HCT116 (cell line): ENCODE measurements around the gene INMT. TPM values are rescaled to one million over a fixed set of nuclear protein-coding genes. Genes with fewer than 3 reads are reported as not detected.

Source experiments
- ATAC-seq: fragments of 200-7000 bp; cut with Tn5 transposase; 2 replicates; pipeline ENCODE4 v1.9.1; 2020; ENCODE audit warnings: mild to moderate bottlenecking, moderate library complexity
- BruUV-seq: library from RNA; stranded (reverse); fragments of 400-500 nt; replicated peaks from 2 replicates; lab custom pipeline; 2021; lab: Mats Ljungman, UMichigan
- CTCF ChIA-PET: fragments of 300-600 bp; sonication (Branson Sonifier 250); formaldehyde crosslinking; loops from one replicate; lab custom pipeline; 2021; ENCODE audit warnings: antibody characterized with exemption; lab: Charles Lee
- POLR2A ChIA-PET: fragments of 300-600, 350-600 bp; sonication (Branson Sonifier 250); formaldehyde crosslinking; loops from one replicate; lab custom pipeline; 2021; ENCODE audit warnings: antibody characterized with exemption; lab: Charles Lee
- RAD21 ChIA-PET, 2 experiments: fragments of 300-600 bp; sonication (Branson Sonifier 250); formaldehyde crosslinking; loops; one replicate each; lab custom pipeline; 2023; ENCODE audit warnings: low total read pairs in 2 of 2; ENCODE audit not compliant: uncharacterized antibody in 2 of 2, unreplicated experiment in 2 of 2, low non-redundant PET in 1 of 2; lab: Charles Lee
- DNase-seq: peaks from one replicate; pipeline ENCODE4 v3.0.0-alpha.2; 2010; ENCODE audit warnings: low read depth, low spot score
- H2AFZ ChIP-seq: fragments of 200-600 bp; shearing (Covaris generic), sonication (generic); 2 replicates; pipeline ENCODE4 v1.6.1; 2017; ENCODE audit warnings: low read depth, mixed run types, mixed read lengths, antibody characterized with exemption, low read length; ENCODE audit not compliant: poor library complexity, severe bottlenecking
- H3K27ac ChIP-seq: 2 replicates; pipeline ENCODE4 v1.5.1; 2012; ENCODE audit warnings: low read depth, low read length
- H3K27me3 ChIP-seq: fragments of 200-600 bp; sonication (generic); 2 replicates; pipeline ENCODE4 v1.6.1; 2016; ENCODE audit warnings: mixed run types, low read length, mixed read lengths; ENCODE audit not compliant: insufficient read depth
- H3K36me3 ChIP-seq, 2 experiments: fragments of 200-500 bp in 1 of 2; fragments of 200-600 bp in 1 of 2; sonication (Bioruptor generic) in 1 of 2; sonication (generic) in 1 of 2; 2 replicates each; pipeline versions ENCODE4 v1.5.1 to v1.6.1; 2014 to 2016; ENCODE audit warnings: low read length in 2 of 2, inconsistent platforms in 1 of 2, mixed read lengths in 1 of 2, mixed run types in 1 of 2; ENCODE audit not compliant: insufficient read depth in 2 of 2, control insufficient read depth in 1 of 2
- H3K4me1 ChIP-seq, 2 experiments: fragments of 200-600 bp in 1 of 2; sonication (generic) in 1 of 2; 2 replicates each; pipeline versions ENCODE4 v1.5.1 to v1.6.1; 2012 to 2017; ENCODE audit warnings: low read length in 2 of 2, inconsistent platforms in 1 of 2, mild to moderate bottlenecking in 1 of 2, mixed read lengths in 1 of 2, mixed run types in 1 of 2, moderate library complexity in 1 of 2; ENCODE audit not compliant: insufficient read depth in 2 of 2, control insufficient read depth in 1 of 2
- H3K4me2 ChIP-seq: fragments of 200-600 bp; sonication (generic); 2 replicates; pipeline ENCODE4 v1.6.1; 2017; ENCODE audit warnings: mixed run types, low read length, mixed read lengths
- H3K4me3 ChIP-seq, 2 experiments: fragments of 200-600 bp in 1 of 2; sonication (generic) in 1 of 2; replicated peaks in 1 of 2; 2 replicates each; pipeline ENCODE4 v1.5.1; 2011 to 2016; ENCODE audit warnings: low read length in 2 of 2, control low read depth in 1 of 2, low read depth in 1 of 2, mild to moderate bottlenecking in 1 of 2, mixed read lengths in 1 of 2, mixed run types in 1 of 2
- H3K79me2 ChIP-seq: fragments of 200-600 bp; sonication (generic); 2 replicates; pipeline ENCODE4 v1.6.1; 2017; ENCODE audit warnings: mild to moderate bottlenecking, mixed run types, low read length, moderate library complexity, mixed read lengths; ENCODE audit not compliant: insufficient read depth
- H3K9ac ChIP-seq: fragments of 200-600 bp; sonication (generic); 2 replicates; pipeline ENCODE4 v1.6.1; 2016; ENCODE audit warnings: low read length, mixed read lengths
- H3K9me2 ChIP-seq: fragments of 200-600 bp; sonication (generic), shearing (Covaris generic); 2 replicates; pipeline ENCODE4 v1.6.1; 2017; ENCODE audit warnings: mixed run types, mild to moderate bottlenecking, moderate library complexity; ENCODE audit not compliant: insufficient read depth
- H3K9me3 ChIP-seq, 2 experiments: fragments of 200-500 bp in 1 of 2; fragments of 200-600 bp in 1 of 2; sonication (Bioruptor generic) in 1 of 2; sonication (generic) in 1 of 2; 2 replicates each; pipeline ENCODE4 v1.6.1; 2014 to 2017; ENCODE audit warnings: low read length in 2 of 2, mixed read lengths in 2 of 2, inconsistent platforms in 1 of 2, low read depth in 1 of 2, mild to moderate bottlenecking in 1 of 2, mixed run types in 1 of 2, moderate library complexity in 1 of 2; ENCODE audit not compliant: control insufficient read depth in 1 of 2, insufficient read depth in 1 of 2
- H4K20me1 ChIP-seq: fragments of 200-600 bp; sonication (generic), shearing (Covaris generic); 2 replicates; pipeline ENCODE4 v1.6.1; 2017; ENCODE audit warnings: mixed run types, mild to moderate bottlenecking, moderate library complexity; ENCODE audit not compliant: insufficient read depth
- CEBPB ChIP-seq: IDR thresholded peaks from 2 replicates; pipeline ENCODE4 v1.6.1; 2012; ENCODE audit warnings: low read depth
- CTCF ChIP-seq, 3 experiments: fragments of 200-600 bp in 1 of 3; sonication (generic) in 1 of 3; IDR thresholded peaks in 2 of 3; conservative IDR thresholded peaks in 1 of 3; 2 replicates each; pipeline ENCODE4 v1.5.1; 2012 to 2017; ENCODE audit warnings: low read depth in 2 of 3, low read length in 2 of 3, antibody characterized with exemption in 1 of 3, borderline replicate concordance in 1 of 3, control low read depth in 1 of 3, mild to moderate bottlenecking in 1 of 3, mixed read lengths in 1 of 3, mixed run types in 1 of 3, moderate library complexity in 1 of 3; ENCODE audit not compliant: insufficient read depth in 1 of 3
- ELF1 ChIP-seq: IDR thresholded peaks from 2 replicates; pipeline ENCODE4 v1.6.1; 2012; ENCODE audit warnings: low read depth, borderline replicate concordance
- EZH2 ChIP-seq: fragments of 200-600 bp; sonication (generic); IDR thresholded peaks from 2 replicates; pipeline ENCODE4 v1.6.1; 2017; ENCODE audit warnings: antibody characterized with exemption, mixed run types
- EZH2phosphoT487 ChIP-seq: fragments of 200-600 bp; IDR thresholded peaks from 2 replicates; pipeline ENCODE4 v1.6.1; 2018; ENCODE audit warnings: antibody characterized with exemption, borderline replicate concordance
- JUND ChIP-seq: IDR thresholded peaks from 2 replicates; pipeline ENCODE4 v1.6.1; 2012
- POLR2A ChIP-seq: IDR thresholded peaks from 2 replicates; pipeline ENCODE4 v1.7.0; 2011; ENCODE audit warnings: borderline replicate concordance; ENCODE audit not compliant: insufficient read depth, insufficient read length; ENCODE audit errors: extremely low read depth
- SP1 ChIP-seq: IDR thresholded peaks from 2 replicates; pipeline ENCODE4 v1.6.1; 2012; ENCODE audit warnings: low read depth
- TCF7L2 ChIP-seq: IDR thresholded peaks from 2 replicates; pipeline ENCODE4 v1.7.0; 2011; ENCODE audit warnings: borderline replicate concordance, inconsistent platforms; ENCODE audit not compliant: insufficient read depth, insufficient read length; ENCODE audit errors: extremely low read depth
- YY1 ChIP-seq: IDR thresholded peaks from 2 replicates; pipeline ENCODE4 v1.6.1; 2011; ENCODE audit warnings: low read length, low read depth, moderate library complexity, mild to moderate bottlenecking; ENCODE audit not compliant: insufficient replicate concordance; ENCODE audit errors: extremely low read depth
- ZBTB33 ChIP-seq: IDR thresholded peaks from 2 replicates; pipeline ENCODE4 v1.6.1; 2011; ENCODE audit warnings: mild to moderate bottlenecking, low read length, moderate library complexity; ENCODE audit not compliant: insufficient replicate concordance; ENCODE audit errors: extremely low read depth
- ZFX ChIP-seq: fragments of 450-650 bp; IDR thresholded peaks from 2 replicates; pipeline ENCODE4 v1.6.1; 2017
- ZNF274 ChIP-seq: fragments of 200-500 bp; sonication (Bioruptor generic); IDR thresholded peaks from 2 replicates; pipeline ENCODE4 v1.6.1; 2014; ENCODE audit warnings: mild to moderate bottlenecking, low read depth, low read length, inconsistent platforms
- intact Hi-C: fragments of 100-400 bp; cut with micrococcal nuclease; formaldehyde crosslinking; loops from 2 replicates; pipeline ENCODE4 v1.10.0; 2022
- total RNA-seq: library from RNA; stranded (reverse); gene quantifications from one replicate; pipeline ENCODE4 v1.2.1, GENCODE V29; 2021; ENCODE audit not compliant: unreplicated experiment
- TF ChIP-seq, protein P1 (sequence below): IDR thresholded peaks from 2 replicates; pipeline ENCODE4 v1.6.1; 2012; ENCODE audit warnings: low read depth
- TF ChIP-seq, protein P2 (sequence below): IDR thresholded peaks from 2 replicates; pipeline ENCODE4 v1.6.1; 2012

Gene INMT
- total RNA-seq, 1 experiment from 2014 or later = 0.32 TPM

DNA sequence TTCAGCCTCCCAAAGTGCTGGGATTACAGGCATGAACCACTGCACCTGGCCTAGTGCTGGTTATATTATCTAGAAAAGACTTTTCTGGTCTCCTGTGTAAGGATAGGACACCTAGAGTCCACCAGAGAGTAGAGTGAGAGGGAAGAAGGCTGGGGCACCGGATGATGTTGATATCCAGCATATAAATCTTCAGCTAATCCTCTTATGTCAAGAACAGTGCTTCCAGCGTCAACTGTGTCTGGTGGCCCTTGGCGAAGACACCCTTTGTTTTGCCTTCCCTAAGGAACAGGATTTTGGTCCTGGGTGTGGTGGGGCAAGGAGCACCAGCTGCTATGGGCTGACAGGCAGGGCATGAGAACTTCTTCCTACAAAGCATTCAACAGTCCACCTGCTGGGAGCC lies 16.3 kb upstream of the INMT start:
- ChIA-PET RAD21 (no interaction called here), CTCF (no interaction called here), POLR2A (no interaction called here)
- H3K27me3 ChIP-seq = 0 out of 2 replicates have a peak, but pooled peaks cover 9% of the 10 kb centered on the region
- BruUV-seq = no TSS peak
- no peaks in the 10 kb centered on the region for H3K9me2 ChIP-seq
- no peak overlapping the region for H3K4me3 ChIP-seq
- ATAC-seq = no peak
- no peak overlapping the region for H2AFZ ChIP-seq
- TF ChIP-seq EZH2 (no peak), JUND (no peak), EZH2phosphoT487 (no peak), POLR2A (no peak), ZFX (no peak), ZNF274 (no peak), YY1 (no peak), CEBPB (no peak), ZBTB33 (no peak), ELF1 (no peak), CTCF (IDR thresholded peaks at IDR 0.05 in 2 of 3, conservative IDR thresholded peaks at IDR 0.05 in 1 of 3; ENCODE audit: borderline replicate concordance in 1 of 3, insufficient read depth in 1 of 3, low read depth in 2 of 3, low read length in 2 of 3) (no peak), TCF7L2 (no peak), SP1 (no peak)
- TF ChIP-seq, protein P1, sequence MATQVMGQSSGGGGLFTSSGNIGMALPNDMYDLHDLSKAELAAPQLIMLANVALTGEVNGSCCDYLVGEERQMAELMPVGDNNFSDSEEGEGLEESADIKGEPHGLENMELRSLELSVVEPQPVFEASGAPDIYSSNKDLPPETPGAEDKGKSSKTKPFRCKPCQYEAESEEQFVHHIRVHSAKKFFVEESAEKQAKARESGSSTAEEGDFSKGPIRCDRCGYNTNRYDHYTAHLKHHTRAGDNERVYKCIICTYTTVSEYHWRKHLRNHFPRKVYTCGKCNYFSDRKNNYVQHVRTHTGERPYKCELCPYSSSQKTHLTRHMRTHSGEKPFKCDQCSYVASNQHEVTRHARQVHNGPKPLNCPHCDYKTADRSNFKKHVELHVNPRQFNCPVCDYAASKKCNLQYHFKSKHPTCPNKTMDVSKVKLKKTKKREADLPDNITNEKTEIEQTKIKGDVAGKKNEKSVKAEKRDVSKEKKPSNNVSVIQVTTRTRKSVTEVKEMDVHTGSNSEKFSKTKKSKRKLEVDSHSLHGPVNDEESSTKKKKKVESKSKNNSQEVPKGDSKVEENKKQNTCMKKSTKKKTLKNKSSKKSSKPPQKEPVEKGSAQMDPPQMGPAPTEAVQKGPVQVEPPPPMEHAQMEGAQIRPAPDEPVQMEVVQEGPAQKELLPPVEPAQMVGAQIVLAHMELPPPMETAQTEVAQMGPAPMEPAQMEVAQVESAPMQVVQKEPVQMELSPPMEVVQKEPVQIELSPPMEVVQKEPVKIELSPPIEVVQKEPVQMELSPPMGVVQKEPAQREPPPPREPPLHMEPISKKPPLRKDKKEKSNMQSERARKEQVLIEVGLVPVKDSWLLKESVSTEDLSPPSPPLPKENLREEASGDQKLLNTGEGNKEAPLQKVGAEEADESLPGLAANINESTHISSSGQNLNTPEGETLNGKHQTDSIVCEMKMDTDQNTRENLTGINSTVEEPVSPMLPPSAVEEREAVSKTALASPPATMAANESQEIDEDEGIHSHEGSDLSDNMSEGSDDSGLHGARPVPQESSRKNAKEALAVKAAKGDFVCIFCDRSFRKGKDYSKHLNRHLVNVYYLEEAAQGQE = no peak
- TF ChIP-seq, protein P2, sequence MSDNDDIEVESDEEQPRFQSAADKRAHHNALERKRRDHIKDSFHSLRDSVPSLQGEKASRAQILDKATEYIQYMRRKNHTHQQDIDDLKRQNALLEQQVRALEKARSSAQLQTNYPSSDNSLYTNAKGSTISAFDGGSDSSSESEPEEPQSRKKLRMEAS = no peak
- DNase-seq = no peak
- H3K9me3 ChIP-seq = no peaks in the 10 kb centered on the region
- no peaks in the 10 kb centered on the region for H3K4me1 ChIP-seq
- H3K9ac ChIP-seq = no peak overlapping the region
- intact Hi-C loops = no loop called here
- no peak overlapping the region for H3K4me2 ChIP-seq
- H3K79me2 ChIP-seq = no peaks in the 10 kb centered on the region
- H3K27ac ChIP-seq = no peak overlapping the region
- no peaks in the 10 kb centered on the region for H4K20me1 ChIP-seq
- no peaks in the 10 kb centered on the region for H3K36me3 ChIP-seq
